ENCODE measurements around the gene TMPRSS13.

DNA sequence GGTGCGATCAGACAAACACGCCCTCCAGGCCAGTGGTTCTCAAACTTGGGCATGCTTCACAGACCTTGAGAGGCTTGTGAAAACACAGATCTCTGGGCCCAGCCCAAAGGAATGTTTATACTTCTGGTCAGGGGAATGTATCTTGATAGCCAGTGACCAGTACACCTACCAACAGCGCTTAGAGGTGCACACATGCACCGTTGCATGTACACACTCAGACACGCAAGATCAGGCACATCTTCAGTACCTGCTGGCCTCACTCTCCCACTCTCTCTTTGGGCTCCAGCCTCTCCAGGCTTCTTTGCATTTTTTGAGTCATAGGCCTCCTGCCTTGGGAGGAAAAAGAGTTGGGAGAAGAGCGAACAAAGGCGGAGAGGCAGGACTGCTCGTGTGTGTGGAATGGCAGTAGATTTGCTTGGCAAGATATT, 41.0 kb downstream of the TMPRSS13 start:
- TF ChIP-seq PRDM1 (tag by site-specific recombination; IDR thresholded peaks at IDR 0.05) (no peak), YY1 (tag by site-specific recombination; IDR thresholded peaks at IDR 0.05) (no peak), ZNF133 (tag by site-specific recombination; IDR thresholded peaks at IDR 0.05) (no peak), ZNF24 (tag by site-specific recombination; IDR thresholded peaks at IDR 0.05) (no peak), ZNF274 (IDR thresholded peaks at IDR 0.05; ENCODE audit: low read length) (no peak), ZNF274 (tag by site-specific recombination; IDR thresholded peaks at IDR 0.05; ENCODE audit: borderline replicate concordance) (no peak), ZBTB21 (tag by site-specific recombination; IDR thresholded peaks at IDR 0.05) (no peak), ZNF132 (tag by site-specific recombination; IDR thresholded peaks at IDR 0.05; ENCODE audit: borderline replicate concordance) (no peak), ZNF223 (tag by site-specific recombination; IDR thresholded peaks at IDR 0.05) (no peak)
- TF ChIP-seq, protein P1, sequence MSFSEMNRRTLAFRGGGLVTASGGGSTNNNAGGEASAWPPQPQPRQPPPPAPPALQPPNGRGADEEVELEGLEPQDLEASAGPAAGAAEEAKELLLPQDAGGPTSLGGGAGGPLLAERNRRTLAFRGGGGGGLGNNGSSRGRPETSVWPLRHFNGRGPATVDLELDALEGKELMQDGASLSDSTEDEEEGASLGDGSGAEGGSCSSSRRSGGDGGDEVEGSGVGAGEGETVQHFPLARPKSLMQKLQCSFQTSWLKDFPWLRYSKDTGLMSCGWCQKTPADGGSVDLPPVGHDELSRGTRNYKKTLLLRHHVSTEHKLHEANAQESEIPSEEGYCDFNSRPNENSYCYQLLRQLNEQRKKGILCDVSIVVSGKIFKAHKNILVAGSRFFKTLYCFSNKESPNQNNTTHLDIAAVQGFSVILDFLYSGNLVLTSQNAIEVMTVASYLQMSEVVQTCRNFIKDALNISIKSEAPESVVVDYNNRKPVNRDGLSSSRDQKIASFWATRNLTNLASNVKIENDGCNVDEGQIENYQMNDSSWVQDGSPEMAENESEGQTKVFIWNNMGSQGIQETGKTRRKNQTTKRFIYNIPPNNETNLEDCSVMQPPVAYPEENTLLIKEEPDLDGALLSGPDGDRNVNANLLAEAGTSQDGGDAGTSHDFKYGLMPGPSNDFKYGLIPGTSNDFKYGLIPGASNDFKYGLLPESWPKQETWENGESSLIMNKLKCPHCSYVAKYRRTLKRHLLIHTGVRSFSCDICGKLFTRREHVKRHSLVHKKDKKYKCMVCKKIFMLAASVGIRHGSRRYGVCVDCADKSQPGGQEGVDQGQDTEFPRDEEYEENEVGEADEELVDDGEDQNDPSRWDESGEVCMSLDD (tag by site-specific recombination; IDR thresholded peaks at IDR 0.05): no peak
- TF ChIP-seq, protein P2, sequence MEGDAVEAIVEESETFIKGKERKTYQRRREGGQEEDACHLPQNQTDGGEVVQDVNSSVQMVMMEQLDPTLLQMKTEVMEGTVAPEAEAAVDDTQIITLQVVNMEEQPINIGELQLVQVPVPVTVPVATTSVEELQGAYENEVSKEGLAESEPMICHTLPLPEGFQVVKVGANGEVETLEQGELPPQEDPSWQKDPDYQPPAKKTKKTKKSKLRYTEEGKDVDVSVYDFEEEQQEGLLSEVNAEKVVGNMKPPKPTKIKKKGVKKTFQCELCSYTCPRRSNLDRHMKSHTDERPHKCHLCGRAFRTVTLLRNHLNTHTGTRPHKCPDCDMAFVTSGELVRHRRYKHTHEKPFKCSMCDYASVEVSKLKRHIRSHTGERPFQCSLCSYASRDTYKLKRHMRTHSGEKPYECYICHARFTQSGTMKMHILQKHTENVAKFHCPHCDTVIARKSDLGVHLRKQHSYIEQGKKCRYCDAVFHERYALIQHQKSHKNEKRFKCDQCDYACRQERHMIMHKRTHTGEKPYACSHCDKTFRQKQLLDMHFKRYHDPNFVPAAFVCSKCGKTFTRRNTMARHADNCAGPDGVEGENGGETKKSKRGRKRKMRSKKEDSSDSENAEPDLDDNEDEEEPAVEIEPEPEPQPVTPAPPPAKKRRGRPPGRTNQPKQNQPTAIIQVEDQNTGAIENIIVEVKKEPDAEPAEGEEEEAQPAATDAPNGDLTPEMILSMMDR (tag by site-specific recombination; IDR thresholded peaks at IDR 0.05): no peak
- TF ChIP-seq, protein P3, sequence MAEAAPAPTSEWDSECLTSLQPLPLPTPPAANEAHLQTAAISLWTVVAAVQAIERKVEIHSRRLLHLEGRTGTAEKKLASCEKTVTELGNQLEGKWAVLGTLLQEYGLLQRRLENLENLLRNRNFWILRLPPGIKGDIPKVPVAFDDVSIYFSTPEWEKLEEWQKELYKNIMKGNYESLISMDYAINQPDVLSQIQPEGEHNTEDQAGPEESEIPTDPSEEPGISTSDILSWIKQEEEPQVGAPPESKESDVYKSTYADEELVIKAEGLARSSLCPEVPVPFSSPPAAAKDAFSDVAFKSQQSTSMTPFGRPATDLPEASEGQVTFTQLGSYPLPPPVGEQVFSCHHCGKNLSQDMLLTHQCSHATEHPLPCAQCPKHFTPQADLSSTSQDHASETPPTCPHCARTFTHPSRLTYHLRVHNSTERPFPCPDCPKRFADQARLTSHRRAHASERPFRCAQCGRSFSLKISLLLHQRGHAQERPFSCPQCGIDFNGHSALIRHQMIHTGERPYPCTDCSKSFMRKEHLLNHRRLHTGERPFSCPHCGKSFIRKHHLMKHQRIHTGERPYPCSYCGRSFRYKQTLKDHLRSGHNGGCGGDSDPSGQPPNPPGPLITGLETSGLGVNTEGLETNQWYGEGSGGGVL (tag by site-specific recombination; IDR thresholded peaks at IDR 0.05): no peak
- TF ChIP-seq, protein P4, sequence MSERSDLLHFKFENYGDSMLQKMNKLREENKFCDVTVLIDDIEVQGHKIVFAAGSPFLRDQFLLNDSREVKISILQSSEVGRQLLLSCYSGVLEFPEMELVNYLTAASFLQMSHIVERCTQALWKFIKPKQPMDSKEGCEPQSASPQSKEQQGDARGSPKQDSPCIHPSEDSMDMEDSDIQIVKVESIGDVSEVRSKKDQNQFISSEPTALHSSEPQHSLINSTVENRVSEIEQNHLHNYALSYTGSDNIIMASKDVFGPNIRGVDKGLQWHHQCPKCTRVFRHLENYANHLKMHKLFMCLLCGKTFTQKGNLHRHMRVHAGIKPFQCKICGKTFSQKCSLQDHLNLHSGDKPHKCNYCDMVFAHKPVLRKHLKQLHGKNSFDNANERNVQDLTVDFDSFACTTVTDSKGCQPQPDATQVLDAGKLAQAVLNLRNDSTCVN (tag by site-specific recombination; optimal IDR thresholded peaks at IDR 0.05): no peak

Measured in HEK293 (cell line).